Right atrium auricular region (tissue), 2 donors: ENCODE data around the gene EXOC7. TPM values are rescaled to one million over a fixed set of nuclear protein-coding genes. Genes with fewer than 3 reads are reported as not detected.

ENCODE experiments used
- DNase-seq: peaks from one replicate; pipeline ENCODE4 v3.0.0-alpha.2; 2019; ENCODE audit warnings: low spot score
- H3K27ac ChIP-seq, 2 donors: fragments of 200-600 bp; sonication (generic); 1 replicate in 1 of 2; 2 replicates in 1 of 2; pipeline ENCODE4 v1.5.1; 2016 to 2019
- H3K27me3 ChIP-seq, 2 donors: fragments of 200-600 bp; sonication (generic); one replicate each; pipeline versions ENCODE4 v1.5.1 to v1.6.0; 2017 to 2019
- H3K36me3 ChIP-seq: fragments of 200-600 bp; sonication (generic); one replicate; pipeline ENCODE4 v1.5.1; 2016
- H3K4me1 ChIP-seq, 2 donors: fragments of 200-600 bp; sonication (generic); one replicate each; pipeline versions ENCODE4 v1.5.1 to v1.6.0; 2017 to 2019
- H3K4me3 ChIP-seq, 2 donors: fragments of 200-600 bp; sonication (generic); 1 replicate in 1 of 2; 2 replicates in 1 of 2; pipeline ENCODE4 v1.5.1; 2017 to 2019; ENCODE audit warnings: mild to moderate bottlenecking in 1 of 2, moderate library complexity in 1 of 2
- H3K9me3 ChIP-seq, 2 donors: fragments of 200-600 bp; sonication (generic); one replicate each; pipeline ENCODE4 v1.5.1; 2019
- CTCF ChIP-seq, 2 donors: fragments of 200-600 bp; sonication (generic); IDR thresholded peaks; one replicate each; pipeline ENCODE4 v1.5.1; 2019; ENCODE audit warnings: antibody characterized with exemption in 2 of 2
- microRNA-seq, 2 donors: library from miRNA; unstranded; fragments of <30 nt; microRNA quantifications; one replicate each; pipeline ENCODE4, GENCODE V29; 2016 to 2017; ENCODE audit warnings: borderline number of aligned reads in 2 of 2, borderline replicate concordance in 1 of 2
- total RNA-seq, 2 donors: library from RNA; depleted of rRNA; stranded (reverse); fragments of >200 nt; gene quantifications; one replicate each; pipeline ENCODE4 v1.1.0, GENCODE V29; 2016

The EXOC7 gene
- total RNA-seq, 2 donors from 2014 or later: 56.0 to 65.3 TPM

GRCh38 chr17:76032780-76033108, 70.8 kb downstream of the EXOC7 start:
- DNase-seq: no peak
- peaks cover 0 to 9% of the 10 kb centered on the region in 2 donors for H3K4me1 ChIP-seq
- TF ChIP-seq CTCF (IDR thresholded peaks at IDR 0.05): no peak
- no peaks in the 10 kb centered on the region for H3K27me3 ChIP-seq
- H3K27ac ChIP-seq: no peak overlapping the region
- no peaks in the 10 kb centered on the region for H3K36me3 ChIP-seq
- no peak overlapping the region for H3K4me3 ChIP-seq
- H3K9me3 ChIP-seq: no peaks in the 10 kb centered on the region

- H3K27me3 ChIP-seq: no peaks in the 10 kb centered on the region
- H3K27ac ChIP-seq: no peak overlapping the region
- no peak overlapping the region for H3K4me3 ChIP-seq
- TF ChIP-seq CTCF (IDR thresholded peaks at IDR 0.05): no peak
- H3K36me3 ChIP-seq: no peaks in the 10 kb centered on the region
- H3K9me3 ChIP-seq: no peaks in the 10 kb centered on the region
- DNase-seq: no peak
- peaks cover 0 to 9% of the 10 kb centered on the region in 2 donors for H3K4me1 ChIP-seq
Measured at GRCh38 chr17:76032073-76032779, 71.4 kb downstream of the EXOC7 start.

Small RNA genes lying within 50 kb of the gene (microRNA-seq; reads per million reads assigned to microRNA genes)
- 0 reads per million in 2 donors for gene MIR6868

Other genes with a start within 250 kb of the EXOC7 start
- 100 to 1,000 TPM in 1 of 2 donors, 10 to 100 TPM in 1; 100.0 to 163 TPM for gene WBP2, start 248.5 kb downstream of the EXOC7 start, total RNA-seq
- gene TRIM47, start 225.2 kb downstream of the EXOC7 start, total RNA-seq: 10 to 100 TPM; 16.8 to 24.8 TPM
- 1 to 10 TPM; 7.0 to 9.8 TPM for gene TRIM65, start 206.8 kb downstream of the EXOC7 start, total RNA-seq
- 10 to 100 TPM; 27.2 to 36.4 TPM for gene MRPL38, start 198.9 kb downstream of the EXOC7 start, total RNA-seq
- gene FBF1, start 162.7 kb downstream of the EXOC7 start, total RNA-seq: 1 to 10 TPM; 3.8 to 6.3 TPM
- 10 to 100 TPM; 49.6 to 67.4 TPM for gene ACOX1, start 124.6 kb downstream of the EXOC7 start, total RNA-seq
- gene TEN1, start 124.5 kb downstream of the EXOC7 start, total RNA-seq: 10 to 100 TPM in 1 of 2 donors, 1 to 10 TPM in 1; 8.8 to 14.0 TPM
- gene CDK3, start 102.9 kb downstream of the EXOC7 start, total RNA-seq: 1 to 10 TPM in 1 of 2 donors, not detected in 1; 2.0 TPM
- gene EVPL, start 76.5 kb downstream of the EXOC7 start, total RNA-seq: under 1 TPM; 0.30 to 0.71 TPM
- 10 to 100 TPM; 35.2 to 43.9 TPM for gene SRP68, start 31.3 kb downstream of the EXOC7 start, total RNA-seq
- gene GALR2, start 29.0 kb downstream of the EXOC7 start, total RNA-seq: not detected
- gene ZACN, start 24.6 kb downstream of the EXOC7 start, total RNA-seq: not detected
- not detected for gene FOXJ1, start 37.5 kb upstream of the EXOC7 start, total RNA-seq
- gene RNF157, start 136.7 kb upstream of the EXOC7 start, total RNA-seq: 10 to 100 TPM in 1 of 2 donors, 1 to 10 TPM in 1; 9.5 to 13.0 TPM
- 1 to 10 TPM; 8.4 to 9.7 TPM for gene UBALD2, start 161.6 kb upstream of the EXOC7 start, total RNA-seq
- gene QRICH2, start 204.5 kb upstream of the EXOC7 start, total RNA-seq: 1 to 10 TPM; 1.1 to 1.2 TPM